Smooth muscle cell (in vitro differentiated cells): ENCODE data around the gene MTERF2. TPM values are rescaled to one million over a fixed set of nuclear protein-coding genes. Genes with fewer than 3 reads are reported as not detected.
A peak's percentile ranks its signal among the peaks of the same experiment; 100 is the strongest.

Source experiments
- DNase-seq: peaks from one replicate; lab custom pipeline; 2025; ENCODE audit not compliant: unreplicated experiment; lab: John Stamatoyannopoulos, UW
- H2AFZ ChIP-seq: fragments of 200-600 bp; sonication (generic); 2 replicates; pipeline ENCODE4 v1.6.0; 2016; ENCODE audit warnings: antibody characterized with exemption, low read depth, mild to moderate bottlenecking
- H3F3A ChIP-seq: fragments of 200-600 bp; sonication (generic); 2 replicates; pipeline ENCODE4 v1.6.0; 2017; ENCODE audit warnings: antibody characterized with exemption, low read depth
- H3K27ac ChIP-seq: fragments of 200-600 bp; sonication (generic); 2 replicates; pipeline ENCODE4 v1.5.1; 2016; ENCODE audit warnings: low read depth, mild to moderate bottlenecking
- H3K27me3 ChIP-seq: fragments of 200-600 bp; sonication (generic); 2 replicates; pipeline ENCODE4 v1.6.1; 2016; ENCODE audit warnings: low read depth, mild to moderate bottlenecking
- H3K36me3 ChIP-seq: fragments of 200-600 bp; sonication (generic); 2 replicates; pipeline ENCODE4 v1.5.1; 2016; ENCODE audit warnings: low read depth
- H3K4me1 ChIP-seq: fragments of 200-600 bp; sonication (generic); 2 replicates; pipeline ENCODE4 v1.5.1; 2016; ENCODE audit warnings: low read depth
- H3K4me2 ChIP-seq: fragments of 200-600 bp; sonication (generic); 2 replicates; pipeline ENCODE4 v1.6.0; 2016; ENCODE audit warnings: mild to moderate bottlenecking
- H3K4me3 ChIP-seq: fragments of 200-600 bp; sonication (generic); 2 replicates; pipeline ENCODE4 v1.5.1; 2016; ENCODE audit warnings: mild to moderate bottlenecking
- H3K79me2 ChIP-seq: fragments of 200-600 bp; sonication (generic); 2 replicates; pipeline ENCODE4 v1.6.0; 2016; ENCODE audit warnings: low read depth, mild to moderate bottlenecking
- H3K9ac ChIP-seq: fragments of 200-600 bp; sonication (generic); 2 replicates; pipeline ENCODE4 v1.6.0; 2016; ENCODE audit warnings: low read depth
- H3K9me3 ChIP-seq: fragments of 200-600 bp; sonication (generic); replicated peaks from 2 replicates; pipeline ENCODE4 v1.5.1; 2016; ENCODE audit warnings: low read depth
- H4K20me1 ChIP-seq: fragments of 200-600 bp; sonication (generic); 2 replicates; pipeline ENCODE4 v1.6.0; 2016; ENCODE audit warnings: low read depth
- CTCF ChIP-seq: fragments of 200-600 bp; sonication (generic); IDR thresholded peaks from 2 replicates; pipeline ENCODE4 v1.5.1; 2017; ENCODE audit warnings: borderline replicate concordance, mild to moderate bottlenecking, antibody characterized with exemption; ENCODE audit not compliant: insufficient read depth, poor library complexity, severe bottlenecking
- WGBS: methylation state at CpG from one replicate; pipeline ENCODE4 v1.1.7; 2016; ENCODE audit warnings: low lambda C conversion rate; 5-methylcytosine and 5-hydroxymethylcytosine counted together
- polyA plus RNA-seq: library from polyadenylated mRNA; unstranded; fragments of >200 nt; fragmentation: Nextera tagmentation; extraction: Ambion mirVana; gene quantifications from 2 replicates; pipeline ENCODE4 v1.2.1, GENCODE V29; 2016
- total RNA-seq: library from RNA; depleted of rRNA; stranded (reverse); fragments of >200 nt; gene quantifications from 2 replicates; pipeline ENCODE4 v1.2.3, GENCODE V29; 2014

MTERF2 gene
- total and polyA plus RNA-seq, 2 experiments from 2014 or later = 2.8 to 5.0 TPM

GRCh38 chr12:106964526-106964925 lies 22.4 kb downstream of the MTERF2 start:
- TF ChIP-seq CTCF = no peak
- no peaks in the 10 kb centered on the region for H3K27me3 ChIP-seq
- H2AFZ ChIP-seq = no peak overlapping the region
- no peak overlapping the region for H3K4me2 ChIP-seq
- H4K20me1 ChIP-seq = peaks cover 100% of the 10 kb centered on the region
- no peaks in the 10 kb centered on the region for H3K9me3 ChIP-seq
- H3K27ac ChIP-seq = no peak overlapping the region
- peaks cover 5% of the 10 kb centered on the region for H3F3A ChIP-seq
- peaks cover 100% of the 10 kb centered on the region for H3K79me2 ChIP-seq
- DNase-seq = no peak
- H3K9ac ChIP-seq = no peak overlapping the region
- H3K4me3 ChIP-seq = no peak overlapping the region
- peaks cover 7% of the 10 kb centered on the region for H3K4me1 ChIP-seq
- 100% methylated on average over 2 of the region's 2 CpGs for WGBS
- peaks cover 3% of the 10 kb centered on the region for H3K36me3 ChIP-seq

- H3K36me3 ChIP-seq = no peaks in the 10 kb centered on the region
- no peak overlapping the region for H2AFZ ChIP-seq
- H3F3A ChIP-seq = peaks cover 5% of the 10 kb centered on the region
- H3K9me3 ChIP-seq = no peaks in the 10 kb centered on the region
- peaks cover 100% of the 10 kb centered on the region for H3K79me2 ChIP-seq
- no peaks in the 10 kb centered on the region for H3K27me3 ChIP-seq
- no peak overlapping the region for H3K27ac ChIP-seq
- no peak for DNase-seq
- H3K9ac ChIP-seq = no peak overlapping the region
- H3K4me1 ChIP-seq = peaks cover 28% of the 10 kb centered on the region
- H3K4me3 ChIP-seq = no peak overlapping the region
- 62% methylated on average over 3 of the region's 3 CpGs for WGBS
- H4K20me1 ChIP-seq = peaks cover 100% of the 10 kb centered on the region
- peak overlapping the region; percentile 99 for H3K4me2 ChIP-seq
- TF ChIP-seq CTCF = no peak
These were observed 24.7 kb downstream of the MTERF2 start for GRCh38 chr12:106962286-106962685.

GRCh38 chr12:106960443-106960842 lies 26.5 kb downstream of the MTERF2 start:
- H3K4me1 ChIP-seq = peaks cover 29% of the 10 kb centered on the region
- no peak overlapping the region for H3K27ac ChIP-seq
- H3K9ac ChIP-seq = no peak overlapping the region
- no peak for DNase-seq
- no peaks in the 10 kb centered on the region for H3K27me3 ChIP-seq
- no peak overlapping the region for H2AFZ ChIP-seq
- peaks cover 94% of the 10 kb centered on the region for H3K79me2 ChIP-seq
- H4K20me1 ChIP-seq = peaks cover 89% of the 10 kb centered on the region
- no peaks in the 10 kb centered on the region for H3K9me3 ChIP-seq
- TF ChIP-seq CTCF = no peak
- H3K4me2 ChIP-seq = peak overlapping the region; percentile 99
- H3K36me3 ChIP-seq = no peaks in the 10 kb centered on the region
- WGBS = 68% methylated on average over 3 of the region's 3 CpGs
- peaks cover 5% of the 10 kb centered on the region for H3F3A ChIP-seq
- no peak overlapping the region for H3K4me3 ChIP-seq

- peaks cover 60% of the 10 kb centered on the region for H4K20me1 ChIP-seq
These were observed 29.4 kb downstream of the MTERF2 start for GRCh38 chr12:106957583-106957982.

More at GRCh38 chr12:106957583-106957982, 29.4 kb downstream of the MTERF2 start:
- Histone ChIP-seq H3K27ac (peak overlapping the region; percentile 98), H2AFZ (no peak overlapping the region), H3K9me3 (no peaks in the 10 kb centered on the region), H3K9ac (peak overlapping the region; percentile 100), H3K4me3 (peak overlapping the region; percentile 91), H3K4me2 (peak overlapping the region; percentile 99), H3K36me3 (no peaks in the 10 kb centered on the region), H3K79me2 (peaks cover 66% of the 10 kb centered on the region), H3K4me1 (peaks cover 29% of the 10 kb centered on the region), H3K27me3 (no peaks in the 10 kb centered on the region), H3F3A (peaks cover 8% of the 10 kb centered on the region)
- 14% methylated on average over 1 of the region's 1 CpG for WGBS
- no peak for DNase-seq
- TF ChIP-seq CTCF = no peak
